ENCODE measurements around the gene SORBS1. TPM values are rescaled to one million over a fixed set of nuclear protein-coding genes. Genes with fewer than 3 reads are reported as not detected.

SORBS1 gene
- total and polyA plus RNA-seq, 8 donors: 34.4 to 713 (median 168) TPM

DNA sequence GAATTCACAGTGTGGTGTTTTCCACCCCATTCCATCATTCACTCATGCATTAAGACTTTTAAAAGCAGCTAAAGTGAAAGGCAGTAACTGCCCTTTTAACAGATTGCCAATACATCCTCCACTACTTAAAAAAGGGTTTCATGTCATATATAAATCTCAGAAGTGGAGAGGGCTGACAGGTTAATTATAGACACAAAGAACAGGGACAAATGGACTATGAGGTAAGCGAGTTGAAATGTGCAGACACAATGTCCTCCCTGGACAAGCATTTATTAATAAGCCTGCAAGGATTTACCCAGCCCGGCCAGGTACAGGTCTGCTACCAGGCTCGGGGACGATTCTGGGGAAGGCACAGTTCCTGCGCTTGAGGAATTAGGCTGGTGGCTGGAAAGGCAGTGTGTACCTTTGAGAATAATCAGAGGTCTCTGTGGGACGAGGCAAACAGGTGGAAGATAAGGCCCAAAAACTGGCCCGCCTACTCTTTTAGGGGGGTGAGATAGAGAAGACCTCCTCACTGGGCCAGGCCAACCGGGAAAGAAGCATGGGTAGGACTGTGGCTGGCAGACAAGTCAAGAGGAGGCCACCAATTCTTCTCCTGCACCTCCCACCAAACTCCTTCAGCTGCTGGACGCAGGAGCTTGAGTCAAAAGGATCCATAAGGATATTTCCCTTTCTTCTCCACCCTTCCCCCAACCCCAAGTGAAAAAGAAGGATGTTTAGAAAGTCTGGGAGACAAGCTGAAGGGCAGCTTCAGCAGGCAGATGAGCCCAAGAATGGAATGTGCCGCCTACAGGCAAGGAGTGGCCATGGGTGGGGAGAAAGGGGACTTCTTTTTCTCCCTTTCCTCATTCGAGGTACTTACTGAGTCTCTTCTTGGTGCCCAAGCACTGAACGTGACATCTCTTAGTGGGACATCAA, 271.9 kb downstream of the SORBS1 start:
- TF ChIP-seq POLR2A (IDR thresholded peaks at IDR 0.05) (no peak), POLR2AphosphoS5 (IDR thresholded peaks at IDR 0.05) (peak in 2 of 3 donors; percentile 4 to 19), EP300 (IDR thresholded peaks at IDR 0.05) (no peak)
- TF ChIP-seq, protein P1, sequence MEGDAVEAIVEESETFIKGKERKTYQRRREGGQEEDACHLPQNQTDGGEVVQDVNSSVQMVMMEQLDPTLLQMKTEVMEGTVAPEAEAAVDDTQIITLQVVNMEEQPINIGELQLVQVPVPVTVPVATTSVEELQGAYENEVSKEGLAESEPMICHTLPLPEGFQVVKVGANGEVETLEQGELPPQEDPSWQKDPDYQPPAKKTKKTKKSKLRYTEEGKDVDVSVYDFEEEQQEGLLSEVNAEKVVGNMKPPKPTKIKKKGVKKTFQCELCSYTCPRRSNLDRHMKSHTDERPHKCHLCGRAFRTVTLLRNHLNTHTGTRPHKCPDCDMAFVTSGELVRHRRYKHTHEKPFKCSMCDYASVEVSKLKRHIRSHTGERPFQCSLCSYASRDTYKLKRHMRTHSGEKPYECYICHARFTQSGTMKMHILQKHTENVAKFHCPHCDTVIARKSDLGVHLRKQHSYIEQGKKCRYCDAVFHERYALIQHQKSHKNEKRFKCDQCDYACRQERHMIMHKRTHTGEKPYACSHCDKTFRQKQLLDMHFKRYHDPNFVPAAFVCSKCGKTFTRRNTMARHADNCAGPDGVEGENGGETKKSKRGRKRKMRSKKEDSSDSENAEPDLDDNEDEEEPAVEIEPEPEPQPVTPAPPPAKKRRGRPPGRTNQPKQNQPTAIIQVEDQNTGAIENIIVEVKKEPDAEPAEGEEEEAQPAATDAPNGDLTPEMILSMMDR (IDR thresholded peaks at IDR 0.05): peak in 1 of 7 experiments; percentile 13
- 22 to 42% (median 26%) methylated on average over 12 of the region's 12 CpGs for WGBS, 5 donors

DNA sequence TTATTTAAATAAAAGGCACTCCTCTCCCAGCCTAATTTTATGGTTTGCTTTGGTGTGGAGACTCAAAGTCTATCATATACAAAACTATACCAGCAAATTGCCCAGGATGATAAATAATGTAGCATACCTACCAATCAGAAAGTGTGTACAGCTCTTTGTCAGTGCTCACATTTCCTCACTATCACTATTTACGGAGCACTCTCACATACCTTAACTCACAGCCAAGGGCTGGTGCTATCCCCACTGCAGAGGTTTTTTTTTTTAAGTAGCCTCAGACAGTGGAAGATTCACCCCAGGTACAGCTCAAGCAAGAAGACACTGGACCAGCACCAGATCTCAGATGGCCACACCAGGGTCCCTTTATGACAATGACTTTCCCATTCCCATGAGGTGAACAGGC, 272.9 kb downstream of the SORBS1 start:
- peaks cover 25 to 61% (median 53%) of the 10 kb centered on the region in 4 donors for H3K4me1 ChIP-seq
- intact Hi-C loops (cut with DNase I; ENCODE audit: low total_unique reads): no loop called here
- TF ChIP-seq POLR2AphosphoS5 (IDR thresholded peaks at IDR 0.05) (no peak), POLR2A (IDR thresholded peaks at IDR 0.05) (no peak)
- H3K36me3 ChIP-seq: no peaks in the 10 kb centered on the region
- H3K27ac ChIP-seq: peak overlapping the region in 4 of 5 donors; percentile 9 to 91 (median 72)
- peaks cover 0 to 14% (median 0%) of the 10 kb centered on the region in 3 donors for H3K27me3 ChIP-seq
- peak overlapping the region in 3 of 4 donors; percentile 71 to 80 (median 74) for H3K4me3 ChIP-seq
- DNase-seq: no peak
- H3K9me3 ChIP-seq: no peaks in the 10 kb centered on the region
- WGBS, 5 donors: 27 to 53% (median 38%) methylated on average over 1 of the region's 1 CpG

More for the DNA sequence above, 271.9 kb downstream of the SORBS1 start:
- Histone ChIP-seq H3K27me3 (peaks cover 0 to 14% (median 0%) of the 10 kb centered on the region in 3 donors), H3K4me1 (peaks cover 25 to 60% (median 54%) of the 10 kb centered on the region in 4 donors), H3K36me3 (no peaks in the 10 kb centered on the region), H3K4me3 (peak overlapping the region; percentile 71 to 86 (median 77)), H3K27ac (peak overlapping the region; percentile 89 to 93 (median 91)), H3K9me3 (no peaks in the 10 kb centered on the region)
- intact Hi-C loops (cut with DNase I; ENCODE audit: low total_unique reads): no loop called here
- DNase-seq: peak in 1 of 2 donors; percentile 55

DNA sequence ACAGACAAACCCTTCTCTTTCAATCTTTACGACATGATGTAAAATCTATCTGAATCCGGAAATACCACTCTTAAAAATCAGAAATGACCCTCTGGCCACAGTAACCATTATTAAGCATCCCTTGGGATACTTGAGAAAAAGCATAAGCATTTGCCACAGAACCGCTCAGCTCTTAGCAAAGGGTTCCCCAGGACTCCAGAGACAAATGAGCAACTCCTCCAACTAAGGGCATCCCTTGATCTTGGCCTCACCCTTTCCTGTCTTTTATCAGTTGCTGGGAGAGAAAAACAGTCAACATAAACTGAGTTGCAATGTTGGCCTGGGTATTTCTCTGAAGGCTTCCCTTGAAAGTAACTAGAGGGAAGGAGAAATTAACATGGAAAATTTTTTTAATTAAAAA, 273.9 kb downstream of the SORBS1 start:
- Histone ChIP-seq H3K4me1 (peaks cover 25 to 66% (median 57%) of the 10 kb centered on the region in 4 donors), H3K9me3 (no peaks in the 10 kb centered on the region), H3K36me3 (no peaks in the 10 kb centered on the region), H3K27ac (peak overlapping the region in 4 of 5 donors; percentile 9 to 55 (median 30)), H3K4me3 (peak overlapping the region in 2 of 4 donors; percentile 71 to 80), H3K27me3 (peaks cover 0 to 14% (median 0%) of the 10 kb centered on the region in 3 donors)
- intact Hi-C loops (cut with DNase I; ENCODE audit: low total_unique reads): no loop called here
- WGBS, 5 donors: 50 to 76% (median 62%) methylated on average over 3 of the region's 3 CpGs
- TF ChIP-seq POLR2AphosphoS5 (IDR thresholded peaks at IDR 0.05) (no peak), EP300 (IDR thresholded peaks at IDR 0.05) (no peak), POLR2A (IDR thresholded peaks at IDR 0.05) (no peak)
- TF ChIP-seq, protein P1 (IDR thresholded peaks at IDR 0.05): no peak
- no peak for DNase-seq

DNA sequence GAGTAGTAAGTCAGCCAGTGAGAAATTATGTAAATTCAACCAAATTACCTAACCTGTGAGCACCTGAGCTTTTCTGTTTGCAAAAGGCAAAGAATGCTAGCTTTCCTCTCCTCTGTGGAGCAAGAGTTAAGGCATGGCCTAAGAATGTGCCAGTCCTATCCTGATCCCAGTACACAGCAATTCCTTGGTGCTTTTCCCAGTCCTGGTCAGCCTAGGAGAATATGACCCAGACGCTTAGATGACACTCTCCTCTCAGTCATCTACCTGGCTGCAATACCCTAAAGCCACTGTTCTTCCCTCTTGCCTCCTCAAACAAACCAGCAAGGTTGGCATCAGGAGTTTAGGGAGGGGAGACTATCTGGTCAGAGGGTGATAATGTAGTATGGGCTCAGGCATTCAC, 274.5 kb downstream of the SORBS1 start:
- Histone ChIP-seq H3K4me1 (peaks cover 25 to 72% (median 62%) of the 10 kb centered on the region in 4 donors), H3K27ac (peak overlapping the region in 3 of 5 donors; percentile 28 to 55 (median 32)), H3K9me3 (no peaks in the 10 kb centered on the region), H3K36me3 (no peaks in the 10 kb centered on the region), H3K27me3 (peaks cover 0 to 14% (median 0%) of the 10 kb centered on the region in 3 donors), H3K4me3 (peak overlapping the region in 1 of 4 donors; percentile 80)
- intact Hi-C loops (cut with DNase I; ENCODE audit: low total_unique reads): no loop called here
- WGBS, 5 donors: 0 to 73% (median 49%) methylated on average over 1 of the region's 1 CpG
- no peak for DNase-seq
- TF ChIP-seq EP300 (IDR thresholded peaks at IDR 0.05) (no peak), POLR2A (IDR thresholded peaks at IDR 0.05) (no peak), POLR2AphosphoS5 (IDR thresholded peaks at IDR 0.05) (no peak)
- TF ChIP-seq, protein P1 (IDR thresholded peaks at IDR 0.05): no peak
